ENCODE measurements around the gene ZNF292. TPM values are rescaled to one million over a fixed set of nuclear protein-coding genes. Genes with fewer than 3 reads are reported as not detected.
A peak's percentile ranks its signal among the peaks of the same experiment; 100 is the strongest.
"Not testable (repeated sequence)": the region's sequence is repeated elsewhere in the genome, so short reads cannot be mapped to it uniquely, and the experiment has no call there.

ZNF292 gene
- total RNA-seq, 4 donors from 2014 or later: 16.5 to 38.9 (median 17.3) TPM

DNA sequence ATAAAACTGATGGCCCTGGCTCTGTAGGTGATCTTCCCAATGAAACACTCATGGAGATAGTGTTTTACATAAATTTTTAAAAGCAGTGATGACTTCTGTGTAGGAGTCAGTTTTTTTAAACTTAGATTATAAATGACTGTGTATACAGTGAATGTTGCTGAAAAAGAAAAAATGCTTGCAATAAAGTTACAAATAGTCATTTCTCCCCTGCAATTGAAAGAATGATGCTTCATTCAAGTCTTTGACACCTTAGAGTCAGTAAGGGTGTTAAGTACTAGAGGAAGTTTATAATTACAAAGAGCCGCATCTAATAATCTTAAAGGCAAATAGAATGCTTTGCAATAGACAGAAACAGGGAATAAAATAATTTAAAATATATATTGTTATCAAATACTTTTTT lies 27.6 kb downstream of the ZNF292 start:
- Histone ChIP-seq H3K27me3 (no peaks in the 10 kb centered on the region), H3K27ac (no peak overlapping the region), H3K4me3 (no peak overlapping the region), H3K4me1 (peaks cover 0 to 18% (median 0%) of the 10 kb centered on the region in 3 donors), H3K36me3 (peaks cover 0 to 31% (median 0%) of the 10 kb centered on the region in 3 donors), H3K9me3 (no peaks in the 10 kb centered on the region)
- TF ChIP-seq, protein P1, sequence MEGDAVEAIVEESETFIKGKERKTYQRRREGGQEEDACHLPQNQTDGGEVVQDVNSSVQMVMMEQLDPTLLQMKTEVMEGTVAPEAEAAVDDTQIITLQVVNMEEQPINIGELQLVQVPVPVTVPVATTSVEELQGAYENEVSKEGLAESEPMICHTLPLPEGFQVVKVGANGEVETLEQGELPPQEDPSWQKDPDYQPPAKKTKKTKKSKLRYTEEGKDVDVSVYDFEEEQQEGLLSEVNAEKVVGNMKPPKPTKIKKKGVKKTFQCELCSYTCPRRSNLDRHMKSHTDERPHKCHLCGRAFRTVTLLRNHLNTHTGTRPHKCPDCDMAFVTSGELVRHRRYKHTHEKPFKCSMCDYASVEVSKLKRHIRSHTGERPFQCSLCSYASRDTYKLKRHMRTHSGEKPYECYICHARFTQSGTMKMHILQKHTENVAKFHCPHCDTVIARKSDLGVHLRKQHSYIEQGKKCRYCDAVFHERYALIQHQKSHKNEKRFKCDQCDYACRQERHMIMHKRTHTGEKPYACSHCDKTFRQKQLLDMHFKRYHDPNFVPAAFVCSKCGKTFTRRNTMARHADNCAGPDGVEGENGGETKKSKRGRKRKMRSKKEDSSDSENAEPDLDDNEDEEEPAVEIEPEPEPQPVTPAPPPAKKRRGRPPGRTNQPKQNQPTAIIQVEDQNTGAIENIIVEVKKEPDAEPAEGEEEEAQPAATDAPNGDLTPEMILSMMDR (IDR thresholded peaks at IDR 0.05): no peak
- no peak for TF ChIP-seq POLR2A (IDR thresholded peaks at IDR 0.05)
- DNase-seq: no peak
- intact Hi-C loops (cut with DNase I): no loop called here
- WGBS, 2 donors: 65 to 92% methylated on average over 1 of the region's 1 CpG

DNA sequence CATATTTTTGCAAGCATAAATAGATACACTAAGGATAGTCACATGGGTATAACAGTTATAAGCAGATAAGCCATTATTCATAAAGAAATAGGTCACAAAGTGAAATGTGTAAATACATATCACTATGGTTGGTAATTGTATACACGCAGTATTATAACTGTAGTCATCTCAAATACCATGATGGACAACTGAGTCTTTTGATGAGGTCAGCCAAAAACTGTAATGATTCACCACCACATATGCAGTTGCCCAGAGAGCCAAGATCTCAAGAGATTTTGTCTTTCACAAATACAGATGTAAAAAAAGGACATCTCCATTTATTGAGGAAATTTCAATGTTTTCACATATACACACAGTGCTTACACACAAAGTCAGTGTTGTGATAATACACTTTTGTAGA lies 28.3 kb downstream of the ZNF292 start:
- DNase-seq: no peak
- peaks cover 0 to 31% (median 0%) of the 10 kb centered on the region in 3 donors for H3K36me3 ChIP-seq
- no peak overlapping the region for H3K4me3 ChIP-seq
- peaks cover 0 to 18% (median 0%) of the 10 kb centered on the region in 3 donors for H3K4me1 ChIP-seq
- no peak for TF ChIP-seq POLR2A (IDR thresholded peaks at IDR 0.05)
- no peaks in the 10 kb centered on the region for H3K9me3 ChIP-seq
- 68 to 72% methylated on average over 1 of the region's 1 CpG for WGBS, 2 donors
- peak overlapping the region in 1 of 4 donors; percentile 42 for H3K27ac ChIP-seq
- intact Hi-C loops (cut with DNase I): no loop called here
- no peaks in the 10 kb centered on the region for H3K27me3 ChIP-seq

DNA sequence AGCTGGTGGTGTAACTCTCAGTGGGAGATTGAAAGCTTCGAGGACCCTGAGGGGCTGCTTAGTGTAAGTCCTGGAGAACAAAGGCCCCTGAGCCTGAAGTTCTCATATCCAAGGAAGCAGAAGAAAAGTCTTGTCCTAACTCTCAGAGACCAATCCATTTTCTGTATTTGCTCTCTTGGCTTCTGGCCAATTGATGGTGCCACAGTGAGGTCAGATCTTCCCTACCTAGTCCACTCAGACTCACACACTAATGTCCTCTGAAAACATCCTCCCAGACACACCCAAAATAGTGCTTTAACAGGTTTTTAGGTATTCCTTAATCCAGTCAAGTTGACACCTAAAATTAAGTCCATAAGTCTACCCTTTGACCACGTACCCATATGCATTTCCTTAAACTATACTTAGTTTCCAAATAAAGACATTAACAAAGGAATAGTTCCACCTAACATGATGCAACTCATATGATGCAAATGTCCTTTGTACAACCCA lies 29.4 kb downstream of the ZNF292 start:
- Histone ChIP-seq H3K9me3 (no peaks in the 10 kb centered on the region), H3K27ac (peak overlapping the region in 3 of 4 donors; percentile 39 to 59 (median 58)), H3K4me1 (peaks cover 0 to 18% (median 0%) of the 10 kb centered on the region in 3 donors), H3K4me3 (no peak overlapping the region), H3K27me3 (no peaks in the 10 kb centered on the region), H3K36me3 (peaks cover 0 to 31% (median 0%) of the 10 kb centered on the region in 3 donors)
- TF ChIP-seq POLR2A (IDR thresholded peaks at IDR 0.05): no peak
- TF ChIP-seq, protein P1 (IDR thresholded peaks at IDR 0.05): no peak
- 58 to 83% methylated on average over 2 of the region's 2 CpGs for WGBS, 2 donors
- intact Hi-C loops (cut with DNase I): no loop called here
- no peak for DNase-seq

DNA sequence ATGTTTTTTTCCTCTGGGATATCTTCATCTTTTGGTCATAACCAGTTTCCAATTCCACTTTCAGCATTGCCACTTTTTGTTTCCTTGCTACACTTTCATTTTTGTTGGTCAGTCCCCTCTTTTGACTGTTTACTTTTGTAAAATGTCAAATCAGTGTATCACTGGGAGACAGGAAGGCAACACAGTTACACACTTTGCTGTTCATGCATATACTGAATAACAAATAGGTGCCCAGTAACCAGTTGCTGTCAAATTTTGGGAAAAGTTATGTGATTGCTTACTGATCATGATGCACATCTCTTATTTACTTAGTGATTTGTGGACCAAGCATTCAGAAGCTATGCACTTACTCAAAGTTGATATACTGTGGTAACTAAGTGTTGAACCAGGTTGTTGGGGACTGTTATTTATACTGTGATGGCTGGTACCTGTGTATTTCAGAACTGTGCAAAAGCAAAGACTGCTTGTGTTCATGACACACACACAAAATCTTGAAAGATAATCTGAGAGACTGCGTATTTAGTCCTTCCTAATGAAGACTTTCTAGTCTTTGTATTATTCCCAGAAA lies 41.0 kb downstream of the ZNF292 start:
- TF ChIP-seq POLR2A (IDR thresholded peaks at IDR 0.05): no peak
- TF ChIP-seq, protein P1 (IDR thresholded peaks at IDR 0.05): no peak

DNA sequence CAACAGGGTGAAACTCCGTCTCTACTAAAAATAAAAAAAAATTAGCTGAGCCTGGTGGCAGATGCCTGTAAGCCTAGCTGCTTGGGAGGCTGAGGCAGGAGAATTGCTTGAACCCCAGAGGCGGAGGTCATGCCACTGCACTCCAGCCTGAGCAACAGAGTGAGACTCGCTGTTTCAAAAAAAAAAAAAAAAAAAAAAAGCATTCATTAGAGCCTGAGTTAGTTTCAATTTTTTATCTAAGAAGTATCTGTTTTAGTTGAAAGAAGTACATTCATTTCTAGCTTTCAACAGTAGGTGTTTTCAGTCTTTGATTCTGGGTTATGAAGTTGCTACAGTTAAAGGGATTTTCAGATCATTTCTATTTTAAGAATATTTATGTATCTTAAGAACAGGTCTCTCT lies 42.2 kb downstream of the ZNF292 start:
- TF ChIP-seq, protein P1 (IDR thresholded peaks at IDR 0.05): no peak

More for the DNA sequence above, 41.0 kb downstream of the ZNF292 start:
- WGBS, 2 donors: 50 to 93% methylated on average over 1 of the region's 1 CpG
- peaks cover 0 to 4% (median 0%) of the 10 kb centered on the region in 3 donors for H3K36me3 ChIP-seq
- no peaks in the 10 kb centered on the region for H3K9me3 ChIP-seq
- intact Hi-C loops (cut with DNase I): no loop called here
- peaks cover 0 to 28% (median 0%) of the 10 kb centered on the region in 3 donors for H3K4me1 ChIP-seq
- H3K4me3 ChIP-seq: no peak overlapping the region
- no peaks in the 10 kb centered on the region for H3K27me3 ChIP-seq
- no peak overlapping the region for H3K27ac ChIP-seq
- no peak for DNase-seq

DNA sequence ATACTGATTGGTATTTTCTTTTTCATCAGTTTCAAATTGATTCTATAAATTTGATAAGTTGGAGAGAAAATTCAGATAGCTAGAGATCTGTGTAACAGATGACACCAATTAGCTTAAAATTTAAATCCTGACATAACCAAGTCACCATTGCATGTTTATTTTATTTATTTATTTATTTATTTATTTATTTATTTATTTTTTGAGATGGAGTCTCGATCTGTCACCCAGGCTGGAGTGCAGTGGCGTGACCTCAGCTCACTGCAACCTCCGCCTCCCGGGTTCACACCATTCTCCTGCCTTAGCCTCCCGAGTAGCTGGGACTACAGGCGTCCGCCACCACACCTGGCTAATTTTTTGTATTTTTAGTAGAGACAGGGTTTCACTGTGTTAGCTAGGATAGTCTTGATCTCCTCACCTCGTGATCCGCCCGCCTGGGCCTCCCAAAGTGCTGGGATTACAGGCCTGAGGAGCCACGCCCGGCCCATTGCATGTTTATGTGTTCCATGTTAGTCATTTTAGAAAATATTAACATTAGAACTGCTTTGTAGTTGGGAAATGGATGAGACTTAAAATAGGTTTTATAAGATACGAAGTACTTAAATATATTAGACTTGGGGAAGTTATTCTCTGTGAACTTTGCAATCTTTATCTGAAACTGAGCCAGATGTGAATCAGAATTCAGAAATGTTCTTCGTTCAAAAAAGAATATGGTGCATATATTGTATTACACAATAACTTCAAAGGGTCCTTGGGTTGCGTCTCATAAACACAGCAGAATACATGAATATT lies 42.9 kb downstream of the ZNF292 start:
- intact Hi-C loops (cut with DNase I); H3K9me3 ChIP-seq; H3K36me3 ChIP-seq; DNase-seq; H3K4me3 ChIP-seq; H3K27me3 ChIP-seq; H3K27ac ChIP-seq: not testable (repeated sequence)
- 74 to 93% methylated on average over 10 to 15 of the region's 15 CpGs for WGBS, 2 donors
- peaks cover 0 to 28% (median 0%) of the 10 kb centered on the region in 3 donors for H3K4me1 ChIP-seq

More for the DNA sequence above, 42.2 kb downstream of the ZNF292 start:
- Histone ChIP-seq H3K9me3 (no peaks in the 10 kb centered on the region), H3K36me3 (peaks cover 0 to 7% (median 0%) of the 10 kb centered on the region in 3 donors), H3K4me1 (peaks cover 0 to 28% (median 0%) of the 10 kb centered on the region in 3 donors), H3K4me3 (no peak overlapping the region), H3K27ac (no peak overlapping the region), H3K27me3 (no peaks in the 10 kb centered on the region)
- DNase-seq: no peak
- WGBS, 2 donors: 88% methylated on average over 3 of the region's 3 CpGs
- intact Hi-C loops (cut with DNase I): no loop called here

Measured in esophagus squamous epithelium (tissue), 5 donors.